SKM-1 (cell line): Measurements from ENCODE around the gene NOS1AP.
"Not testable (repeated sequence)": the region's sequence is repeated elsewhere in the genome, so short reads cannot be mapped to it uniquely, and the experiment has no call there.

Source experiments
- DNase-seq: peaks from one replicate; lab custom pipeline; 2025; ENCODE audit not compliant: unreplicated experiment; lab: John Stamatoyannopoulos, UW

Gene NOS1AP

GRCh38 chr1:162069334-162070093, at the start of gene NOS1AP:
TSS of gene NOS1AP (plus strand) at chr1:162069691. CDS start at chr1:162070178, 487 bp downstream.
- peak; percentile 80 for DNase-seq

GRCh38 chr1:162020150-162020549, 49.3 kb upstream of the NOS1AP start:
- DNase-seq = no peak

- no peak for DNase-seq
Measured at GRCh38 chr1:162021124-162021523, 48.4 kb upstream of the NOS1AP start.

GRCh38 chr1:162022626-162023025, 46.9 kb upstream of the NOS1AP start:
- DNase-seq = no peak

GRCh38 chr1:162023181-162023546, 46.3 kb upstream of the NOS1AP start:
- no peak for DNase-seq

- peak; percentile 55 for DNase-seq
Measured at GRCh38 chr1:162023547-162024501, 45.7 kb upstream of the NOS1AP start, which contains the start of gene OLFML2B. TSS of gene OLFML2B (minus strand) at chr1:162023869. CDS start at chr1:162023430, 439 bp downstream.

GRCh38 chr1:162025541-162025940, 44.0 kb upstream of the NOS1AP start:
- DNase-seq = no peak

GRCh38 chr1:162026881-162027280, 42.6 kb upstream of the NOS1AP start:
- no peak for DNase-seq

GRCh38 chr1:162028726-162029125, 40.8 kb upstream of the NOS1AP start:
- DNase-seq = peak; percentile 54

GRCh38 chr1:162029157-162029556, 40.3 kb upstream of the NOS1AP start:
- DNase-seq = no peak

GRCh38 chr1:162030759-162031280, 38.7 kb upstream of the NOS1AP start:
- no peak for DNase-seq

GRCh38 chr1:162033428-162033827, 36.1 kb upstream of the NOS1AP start:
- no peak for DNase-seq

- no peak for DNase-seq
Measured at GRCh38 chr1:162035241-162035640, 34.2 kb upstream of the NOS1AP start.

- DNase-seq = no peak
Measured at GRCh38 chr1:162036163-162036562, 33.3 kb upstream of the NOS1AP start.

GRCh38 chr1:162038624-162039023, 30.9 kb upstream of the NOS1AP start:
- no peak for DNase-seq

GRCh38 chr1:162040001-162040400, 29.5 kb upstream of the NOS1AP start:
- no peak for DNase-seq

- peak; percentile 48 for DNase-seq
Measured at GRCh38 chr1:162040657-162041056, 28.8 kb upstream of the NOS1AP start.

GRCh38 chr1:162042361-162042760, 27.1 kb upstream of the NOS1AP start:
- DNase-seq = no peak

GRCh38 chr1:162046921-162047320, 22.6 kb upstream of the NOS1AP start:
- no peak for DNase-seq

- not testable (repeated sequence) for DNase-seq
Measured at GRCh38 chr1:162053949-162054348, 15.5 kb upstream of the NOS1AP start.

- no peak for DNase-seq
Measured at GRCh38 chr1:162055062-162055461, 14.4 kb upstream of the NOS1AP start.

- DNase-seq = peak; percentile 87
Measured at GRCh38 chr1:162056043-162056442, 13.4 kb upstream of the NOS1AP start.
